Spleen (tissue), 11 donors: ENCODE data around the gene KCNK5. TPM values are rescaled to one million over a fixed set of nuclear protein-coding genes. Genes with fewer than 3 reads are reported as not detected.

Experiments used
- DNase-seq: peaks from one replicate; pipeline ENCODE4 v3.0.0-alpha.2; 2020
- H3K27ac ChIP-seq, 8 donors: fragments of 200-600 bp; sonication (generic) in 7 of 8; 1 replicate in 4 of 8; 2 replicates in 4 of 8; pipeline versions ENCODE4 v1.5.0 to v1.8.0; 2016 to 2021; ENCODE audit warnings: inconsistent platforms in 4 of 8, mild to moderate bottlenecking in 4 of 8, moderate library complexity in 1 of 8
- H3K27me3 ChIP-seq, 7 donors: fragments of 200-600 bp; sonication (generic) in 6 of 7; replicated peaks in 1 of 7; 1 replicate in 4 of 7; 2 replicates in 3 of 7; pipeline versions ENCODE4 v1.5.0 to v1.8.0; 2016 to 2021; ENCODE audit warnings: inconsistent platforms in 3 of 7, mild to moderate bottlenecking in 1 of 7
- H3K36me3 ChIP-seq, 6 donors: fragments of 200-600 bp; sonication (generic) in 5 of 6; 1 replicate in 4 of 6; 2 replicates in 2 of 6; pipeline versions ENCODE4 v1.5.0 to v1.8.0; 2016 to 2021; ENCODE audit warnings: inconsistent platforms in 2 of 6
- H3K4me1 ChIP-seq, 6 donors: fragments of 200-600 bp; sonication (generic) in 5 of 6; 1 replicate in 3 of 6; 2 replicates in 3 of 6; pipeline versions ENCODE4 v1.5.0 to v1.8.0; 2016 to 2021; ENCODE audit warnings: inconsistent platforms in 3 of 6
- H3K4me3 ChIP-seq, 8 donors: fragments of 200-600 bp; sonication (generic) in 7 of 8; 1 replicate in 4 of 8; 2 replicates in 4 of 8; pipeline versions ENCODE4 v1.5.0 to v1.8.0; 2016 to 2021; ENCODE audit warnings: inconsistent platforms in 4 of 8, mild to moderate bottlenecking in 4 of 8, moderate library complexity in 2 of 8
- H3K9me3 ChIP-seq, 8 donors: fragments of 200-600 bp; sonication (generic) in 7 of 8; 1 replicate in 4 of 8; 2 replicates in 4 of 8; pipeline versions ENCODE4 v1.5.0 to v1.8.0; 2016 to 2021; ENCODE audit warnings: inconsistent platforms in 4 of 8
- CTCF ChIP-seq, 11 experiments: fragments of 200-600 bp in 7 of 11; fragments of 450-650 bp in 4 of 11; sonication (generic) in 4 of 11; IDR thresholded peaks in 8 of 11; conservative IDR thresholded peaks in 3 of 11; 1 replicate in 7 of 11; 2 replicates in 4 of 11; pipeline versions ENCODE4 v1.4.0 to v1.8.0; 2016 to 2021; ENCODE audit warnings: antibody characterized with exemption in 11 of 11, inconsistent platforms in 4 of 11, mild to moderate bottlenecking in 1 of 11
- POLR2A ChIP-seq, 3 donors: fragments of 450-650 bp; IDR thresholded peaks; one replicate each; pipeline ENCODE4 v1.5.1; 2017; ENCODE audit warnings: antibody characterized with exemption in 3 of 3, mild to moderate bottlenecking in 1 of 3
- POLR2AphosphoS5 ChIP-seq, 3 donors: sonication (generic); formaldehyde crosslinking; IDR thresholded peaks; one replicate each; pipeline ENCODE4 v1.5.1; 2017; ENCODE audit warnings: antibody characterized with exemption in 3 of 3
- WGBS, 5 donors: extraction: QIAGEN DNeasy Blood & Tissue Kit in 3 of 5; methylation state at CpG; one replicate each; pipeline versions ENCODE4 v1.1.5 to v1.1.7; 2013 to 2018; 5-methylcytosine and 5-hydroxymethylcytosine counted together
- intact Hi-C: fragments of 100-400 bp; cut with DNase I; formaldehyde crosslinking; loops from one replicate; pipeline ENCODE4 v1.15.0; 2023; ENCODE audit warnings: low total_unique reads
- polyA plus RNA-seq, 3 donors: library from polyadenylated mRNA; stranded (reverse); fragments of 200-250 nt; gene quantifications; one replicate each; pipeline ENCODE4 v1.2.1, GENCODE V29; 2013
- total RNA-seq, 7 donors: library from RNA; depleted of rRNA in 3 of 7; stranded (reverse); fragments of >200 nt in 3 of 7; fragmentation: NEBNext Ultra II Directional in 4 of 7; extraction: Animal tissue kit (Norgen Biotek cat#: 25700) in 4 of 7; gene quantifications; one replicate each; pipeline versions ENCODE4 v1.1.0 to v1.2.1, GENCODE V29; 2016 to 2021
- donor health status: healthy with polysubstance abuse.
- donor health status: DM: no; HTN: no; CAD: no; lungs with moderate emphysema.
- donor health status: DM: no; HTN: no; CAD: no.
- donor health status: Bipolar disorder and iron deficiency.
- donor health status: healthy.
- donor health status: DM: no; HTN: no; CAD: no.
- donor health status: DM: yes; HTN: yes; CAD: no.

Gene KCNK5
- total and polyA plus RNA-seq, 10 donors = 0.52 to 5.9 (median 3.2) TPM

GRCh38 chr6:39261751-39262150 is 32.5 kb upstream of the KCNK5 start:
- H3K4me1 ChIP-seq = no peaks in the 10 kb centered on the region
- WGBS, 5 donors = 78 to 95% (median 93%) methylated on average over 3 of the region's 3 CpGs
- H3K4me3 ChIP-seq = no peak overlapping the region
- H3K27me3 ChIP-seq = peaks cover 0 to 29% (median 0%) of the 10 kb centered on the region in 7 donors
- no peaks in the 10 kb centered on the region for H3K36me3 ChIP-seq
- intact Hi-C loops = no loop called here
- no peaks in the 10 kb centered on the region for H3K9me3 ChIP-seq
- TF ChIP-seq CTCF (IDR thresholded peaks at IDR 0.05 in 8 of 11, conservative IDR thresholded peaks at IDR 0.05 in 3 of 11) (no peak), POLR2A (IDR thresholded peaks at IDR 0.05) (no peak), POLR2AphosphoS5 (IDR thresholded peaks at IDR 0.05) (no peak)
- H3K27ac ChIP-seq = no peak overlapping the region
- DNase-seq = peak; percentile 1

- Histone ChIP-seq H3K27me3 (peaks cover 0 to 29% (median 0%) of the 10 kb centered on the region in 7 donors), H3K27ac (no peak overlapping the region), H3K4me1 (no peaks in the 10 kb centered on the region), H3K36me3 (no peaks in the 10 kb centered on the region), H3K9me3 (no peaks in the 10 kb centered on the region), H3K4me3 (no peak overlapping the region)
- TF ChIP-seq CTCF (IDR thresholded peaks at IDR 0.05 in 8 of 11, conservative IDR thresholded peaks at IDR 0.05 in 3 of 11) (no peak), POLR2AphosphoS5 (IDR thresholded peaks at IDR 0.05) (no peak)
- intact Hi-C loops = no loop called here
- DNase-seq = peak; percentile 9
- WGBS, 5 donors = 80 to 88% (median 84%) methylated on average over 2 of the region's 2 CpGs
Measured at GRCh38 chr6:39260953-39261352, 31.7 kb upstream of the KCNK5 start.

GRCh38 chr6:39260456-39260855 is 31.2 kb upstream of the KCNK5 start:
- 86 to 95% (median 90%) methylated on average over 2 of the region's 2 CpGs for WGBS, 5 donors
- TF ChIP-seq POLR2AphosphoS5 (IDR thresholded peaks at IDR 0.05) = no peak
- TF ChIP-seq POLR2A (IDR thresholded peaks at IDR 0.05) = no peak
- TF ChIP-seq CTCF (IDR thresholded peaks at IDR 0.05 in 8 of 11, conservative IDR thresholded peaks at IDR 0.05 in 3 of 11) = no peak
- Histone ChIP-seq H3K4me3 (no peak overlapping the region), H3K27ac (no peak overlapping the region), H3K4me1 (no peaks in the 10 kb centered on the region), H3K36me3 (no peaks in the 10 kb centered on the region), H3K9me3 (no peaks in the 10 kb centered on the region), H3K27me3 (peaks cover 0 to 29% (median 0%) of the 10 kb centered on the region in 7 donors)
- DNase-seq = no peak
- intact Hi-C loops = no loop called here

- Histone ChIP-seq H3K4me3 (no peak overlapping the region), H3K27me3 (peaks cover 0 to 13% (median 0%) of the 10 kb centered on the region in 7 donors), H3K9me3 (peaks cover 0 to 10% (median 0%) of the 10 kb centered on the region in 8 donors), H3K4me1 (no peaks in the 10 kb centered on the region), H3K27ac (no peak overlapping the region), H3K36me3 (no peaks in the 10 kb centered on the region)
- TF ChIP-seq CTCF (IDR thresholded peaks at IDR 0.05 in 8 of 11, conservative IDR thresholded peaks at IDR 0.05 in 3 of 11) = no peak
- TF ChIP-seq POLR2A (IDR thresholded peaks at IDR 0.05) = no peak
- intact Hi-C loops = no loop called here
- WGBS, 5 donors = 80 to 86% (median 84%) methylated on average over 2 of the region's 2 CpGs
- peak; percentile 14 for DNase-seq
Measured at GRCh38 chr6:39256294-39256940, 27.1 kb upstream of the KCNK5 start.
